NCI-H82 treated with DMSO at 0.1 percent for 48 hours (cell line): ENCODE data around the gene SLC5A6.

ENCODE experiments used
- DNase-seq: peaks from one replicate; lab custom pipeline; 2025; ENCODE audit not compliant: unreplicated experiment; lab: John Stamatoyannopoulos, UW

The SLC5A6 gene

DNA sequence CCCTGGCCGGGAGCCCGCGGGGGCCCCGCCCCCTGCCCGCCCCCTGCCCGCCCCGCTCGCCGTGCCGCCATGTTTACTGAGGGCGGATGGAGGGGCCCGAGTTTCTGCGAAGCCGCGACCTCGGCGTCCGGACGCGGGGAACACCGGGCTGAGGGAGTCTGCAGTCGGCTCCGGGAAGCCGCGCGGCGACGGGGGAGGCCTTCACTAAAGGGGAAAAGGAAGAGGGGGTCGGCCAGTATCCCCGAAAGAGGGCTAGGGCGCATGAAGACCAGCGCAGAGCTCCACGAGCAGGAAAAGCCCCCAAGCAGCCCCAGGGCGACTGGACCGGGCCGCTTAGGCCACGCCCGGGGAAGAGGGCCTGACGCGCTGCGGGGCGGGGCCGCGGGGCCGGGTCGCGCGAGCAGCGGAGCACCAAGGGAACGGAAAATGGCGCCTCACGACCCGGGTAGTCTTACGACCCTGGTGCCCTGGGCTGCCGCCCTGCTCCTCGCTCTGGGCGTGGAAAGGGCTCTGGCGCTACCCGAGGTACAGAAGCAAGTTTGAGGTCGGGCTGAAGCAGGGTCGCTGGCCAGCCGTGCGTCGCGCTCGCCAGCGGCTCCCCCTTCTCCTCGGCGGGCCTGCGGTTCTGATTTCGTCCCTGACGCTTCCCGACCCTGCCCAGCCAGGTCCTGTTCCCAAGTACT, at the start of gene SLC5A6, which contains the start of gene ATRAID:
SLC5A6 (minus strand) TSS at position 326 of the 683 bp plus-strand sequence. CDS start 4,618 bp downstream, outside the sequence.
ATRAID (plus strand) TSS at position 99 of the 683 bp plus-strand sequence; CDS start at position 427, 328 bp downstream.
- DNase-seq = peak; percentile 69

DNA sequence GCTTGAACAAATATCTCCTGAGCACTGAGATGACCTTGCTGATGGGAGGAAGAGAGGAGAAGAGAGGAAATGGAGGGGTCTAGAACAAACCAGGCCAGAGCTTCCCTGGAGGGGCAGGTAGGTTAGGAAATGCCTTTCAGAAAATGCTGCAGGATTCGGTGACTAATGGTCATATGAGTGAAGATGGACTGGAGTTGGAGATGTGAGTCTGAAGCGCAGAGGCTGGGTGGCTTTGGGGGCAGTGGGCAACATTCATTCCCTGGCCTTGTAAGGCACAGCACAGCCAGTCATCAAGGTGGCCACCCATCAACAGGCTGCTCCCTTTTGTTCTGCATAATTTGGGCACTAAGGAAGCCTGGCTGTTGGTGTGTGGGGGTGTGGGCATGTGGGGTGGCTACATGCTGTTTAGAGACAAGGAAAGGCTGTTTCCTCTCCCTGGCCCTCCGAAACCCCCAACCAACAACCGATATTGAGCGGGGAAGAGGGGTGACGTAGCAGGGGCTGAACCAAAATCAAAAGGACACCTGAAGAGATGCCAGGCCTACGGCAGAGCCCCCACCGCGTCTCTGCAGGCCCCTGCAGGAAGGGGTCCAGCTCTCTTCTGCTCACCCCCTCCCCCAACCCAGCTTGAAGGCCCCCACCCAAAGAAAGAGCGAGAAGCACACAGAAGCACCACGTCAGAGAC, 49.3 kb upstream of the SLC5A6 start:
- DNase-seq = no peak

DNA sequence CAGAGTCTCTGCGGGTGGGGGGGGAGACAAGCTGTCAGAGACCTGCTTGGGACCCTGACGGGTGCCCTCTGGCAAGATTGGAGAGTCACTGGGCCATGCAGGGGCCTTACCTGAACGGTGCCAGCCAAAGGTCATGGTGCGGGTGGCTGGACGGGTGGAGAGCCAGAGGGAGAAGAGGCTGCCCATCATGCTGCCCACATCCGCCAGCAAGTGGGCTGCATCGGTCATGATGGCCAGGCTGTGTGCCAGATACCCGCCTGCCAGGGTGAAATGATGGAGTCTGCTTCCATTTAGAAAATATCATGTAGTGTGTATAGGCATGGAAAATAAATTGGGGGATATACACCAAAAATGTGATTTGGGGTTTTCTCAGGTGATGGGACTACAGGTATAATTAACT, 46.0 kb upstream of the SLC5A6 start:
- DNase-seq = no peak

DNA sequence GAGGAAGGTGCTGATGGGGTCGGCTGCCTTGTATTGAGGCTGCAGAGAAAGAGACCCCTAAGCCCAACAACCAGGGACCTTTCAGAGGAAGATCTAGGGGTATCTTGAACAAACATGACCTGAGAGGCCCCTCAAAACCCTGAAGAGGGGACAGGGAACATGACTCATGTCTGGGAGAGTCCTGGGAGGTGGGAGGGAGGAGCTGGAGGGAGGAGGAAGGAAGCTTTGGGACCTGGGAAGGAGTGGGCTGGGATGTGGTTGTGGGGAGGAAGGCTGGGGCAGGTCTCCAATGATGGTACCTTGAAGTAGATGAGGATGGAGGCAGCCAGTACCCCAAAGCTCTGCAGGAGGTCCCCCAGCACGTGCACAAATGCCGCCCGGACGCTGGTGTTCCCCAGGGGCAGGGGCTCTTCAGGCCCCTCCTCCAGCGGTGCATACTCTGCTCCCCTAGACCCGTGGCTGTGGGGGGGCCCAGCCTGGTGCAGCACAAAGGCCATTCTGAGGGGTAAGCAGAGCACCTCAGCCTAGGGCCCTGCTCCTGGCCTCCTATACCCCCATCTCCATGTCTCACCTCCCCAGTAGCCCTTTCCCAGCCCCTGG, 44.9 kb upstream of the SLC5A6 start:
- no peak for DNase-seq

DNA sequence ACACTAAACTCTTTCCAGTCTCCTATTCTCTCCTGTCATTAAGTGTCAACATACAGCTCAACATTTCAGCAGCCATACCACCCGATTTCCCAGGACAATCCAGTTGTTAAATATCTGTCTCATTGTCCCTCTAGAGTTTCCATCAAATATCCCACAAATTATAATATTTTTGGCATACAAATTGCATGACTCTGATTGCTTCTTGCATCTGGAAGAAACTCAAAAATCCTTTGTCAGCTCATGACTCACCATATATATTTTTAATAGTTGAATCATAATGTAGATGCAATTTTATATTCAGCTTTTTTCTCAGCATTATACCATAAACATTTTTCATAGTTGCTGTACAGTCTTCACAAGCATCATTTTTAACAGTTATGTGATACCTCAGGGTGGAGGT, 43.6 kb upstream of the SLC5A6 start:
- DNase-seq = no peak

DNA sequence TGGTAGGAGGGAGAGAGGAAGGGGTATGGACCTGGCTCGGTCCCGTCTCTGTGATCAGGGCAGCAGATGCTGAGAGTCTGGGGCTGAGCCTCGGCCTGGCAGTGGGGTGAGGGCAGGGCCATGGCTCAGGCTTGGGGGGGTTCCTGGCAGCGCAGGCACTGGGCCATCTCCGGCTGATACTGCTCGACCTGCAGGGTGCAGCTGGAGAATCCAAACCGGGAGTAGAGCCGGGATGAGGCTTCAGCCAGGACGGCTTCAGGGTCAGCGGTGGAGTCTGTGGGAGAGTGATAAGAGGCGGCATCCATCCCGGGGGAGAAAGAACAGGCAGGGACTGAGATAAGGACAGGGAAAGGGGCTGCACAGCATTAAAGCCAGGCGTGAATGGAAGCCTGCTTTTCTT, 43.1 kb upstream of the SLC5A6 start:
- DNase-seq = no peak

DNA sequence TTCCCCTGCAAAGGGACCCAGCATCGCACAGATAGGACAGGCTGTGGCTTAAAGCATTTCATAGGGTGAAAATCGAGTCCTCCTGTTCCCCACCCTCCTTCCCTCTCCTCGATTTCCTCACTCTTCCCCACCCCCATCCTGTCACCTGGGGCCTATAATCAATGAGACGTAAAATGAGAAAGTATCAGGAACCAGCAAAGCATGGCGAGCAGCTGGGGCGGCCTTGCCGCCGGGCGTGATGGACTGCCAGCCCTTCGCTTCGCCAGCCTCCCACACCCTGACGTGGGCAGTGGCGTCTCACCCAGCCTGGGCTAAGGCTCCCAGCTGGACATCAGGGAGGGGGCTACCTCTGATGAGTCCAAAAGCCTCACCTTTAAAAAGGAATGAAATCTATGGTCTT, 39.7 kb upstream of the SLC5A6 start:
- no peak for DNase-seq

DNA sequence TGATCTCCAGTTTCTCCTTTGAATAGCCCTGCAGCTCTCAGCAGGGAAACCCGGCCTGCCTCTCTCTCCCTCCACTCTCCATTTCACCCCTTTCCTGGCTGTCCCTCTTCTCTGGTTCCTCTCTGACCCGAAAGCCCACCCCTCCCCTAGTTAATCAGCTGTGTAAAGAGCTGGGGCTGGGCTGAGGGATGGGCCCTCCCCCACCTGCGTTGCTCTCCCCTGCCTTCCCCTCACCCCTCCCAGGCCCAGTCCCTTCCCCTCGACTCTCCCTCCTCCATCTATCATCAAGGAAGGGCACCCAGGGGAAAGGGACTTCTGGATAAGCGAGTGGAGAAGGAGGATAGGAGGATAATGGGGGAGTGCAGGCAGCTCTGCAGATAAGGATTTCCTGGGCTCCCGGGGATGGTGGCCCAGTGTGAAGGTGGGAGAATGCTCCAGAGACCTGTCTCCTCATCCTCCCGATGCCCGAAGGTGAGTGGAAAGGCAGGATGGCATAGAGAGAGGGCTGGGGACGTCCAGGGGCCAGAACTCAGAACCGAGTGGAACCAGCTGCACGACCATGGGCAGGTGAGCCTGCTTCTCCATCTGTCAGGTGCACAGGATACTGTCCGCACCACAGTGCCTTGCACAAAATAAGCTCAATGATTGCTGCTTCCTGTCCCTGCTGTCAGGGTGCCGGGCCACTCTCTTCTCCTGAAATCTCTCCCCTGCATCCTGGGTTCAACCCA, 38.7 kb upstream of the SLC5A6 start:
- DNase-seq = no peak

DNA sequence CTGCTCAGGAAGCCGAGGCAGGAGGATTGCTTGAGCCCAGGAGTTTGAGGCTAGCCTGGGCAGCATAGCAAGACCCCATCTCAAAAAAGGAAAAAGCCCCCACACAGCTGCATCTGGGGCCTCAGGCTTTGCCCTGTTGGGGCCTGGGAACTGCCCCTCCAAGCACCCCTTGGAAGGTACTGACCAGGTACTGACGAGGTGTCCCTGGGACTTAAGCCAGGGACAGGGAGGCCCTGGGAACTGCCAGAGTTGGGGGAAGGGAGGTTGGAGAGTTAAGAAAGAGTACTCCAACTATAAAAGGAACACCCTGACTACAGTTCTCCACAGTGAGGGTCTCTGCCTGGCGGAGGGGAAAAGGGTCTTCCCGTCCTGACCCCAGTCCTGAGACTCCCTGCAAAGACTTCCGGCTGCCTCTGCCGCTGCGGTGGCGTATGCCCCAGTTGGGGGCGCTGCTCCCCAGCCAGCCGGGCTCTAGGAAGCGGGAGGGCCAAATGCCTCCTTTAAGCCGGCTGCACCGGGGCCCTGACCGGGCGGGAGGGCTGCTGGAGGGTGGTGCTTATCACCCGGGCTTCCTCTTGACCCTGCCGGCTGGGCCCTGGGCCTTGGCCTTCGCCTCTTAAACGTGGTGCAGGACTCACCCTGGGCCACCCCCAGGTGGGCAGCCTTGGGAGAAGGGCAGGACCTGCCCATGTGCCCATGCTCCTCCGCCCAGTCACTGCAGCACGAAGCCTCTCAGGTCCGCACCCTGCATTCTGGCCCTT, 38.0 kb upstream of the SLC5A6 start:
- peak; percentile 52 for DNase-seq

DNA sequence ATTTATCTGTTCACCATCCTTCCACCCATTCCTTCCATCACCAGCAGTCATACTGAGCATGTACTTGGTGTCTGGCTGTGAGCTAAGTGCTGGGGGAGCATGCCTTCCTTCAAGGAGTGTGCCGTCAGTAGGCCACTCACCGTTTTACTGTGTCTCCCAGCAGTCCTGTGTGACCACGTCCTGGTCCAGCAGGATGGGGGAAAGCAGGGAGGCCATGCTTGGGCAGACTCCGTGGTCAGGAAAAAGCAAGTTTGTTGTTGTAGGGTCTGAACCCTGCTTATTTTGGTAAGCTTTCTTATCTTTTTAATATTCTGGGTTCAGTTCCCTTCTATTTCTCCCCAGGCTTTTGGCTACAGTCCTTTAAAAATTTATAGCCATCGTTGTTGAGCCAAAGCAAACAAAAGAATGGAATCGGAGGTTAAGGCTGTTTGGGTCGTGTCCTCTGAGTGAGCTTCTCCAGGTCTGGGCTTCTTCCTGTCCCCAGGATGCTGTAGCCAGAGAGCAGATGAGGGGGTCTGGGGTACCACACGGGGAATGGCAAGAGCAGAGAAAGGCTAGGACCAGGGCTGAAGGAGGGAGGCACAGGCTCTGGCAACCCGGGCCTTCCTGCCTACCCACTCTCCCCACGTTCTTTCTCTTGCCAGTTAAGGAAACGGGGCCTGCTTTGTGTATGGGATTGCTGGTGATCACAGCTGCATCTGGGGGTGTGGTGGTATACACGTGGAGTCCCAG, 37.3 kb upstream of the SLC5A6 start:
- no peak for DNase-seq

DNA sequence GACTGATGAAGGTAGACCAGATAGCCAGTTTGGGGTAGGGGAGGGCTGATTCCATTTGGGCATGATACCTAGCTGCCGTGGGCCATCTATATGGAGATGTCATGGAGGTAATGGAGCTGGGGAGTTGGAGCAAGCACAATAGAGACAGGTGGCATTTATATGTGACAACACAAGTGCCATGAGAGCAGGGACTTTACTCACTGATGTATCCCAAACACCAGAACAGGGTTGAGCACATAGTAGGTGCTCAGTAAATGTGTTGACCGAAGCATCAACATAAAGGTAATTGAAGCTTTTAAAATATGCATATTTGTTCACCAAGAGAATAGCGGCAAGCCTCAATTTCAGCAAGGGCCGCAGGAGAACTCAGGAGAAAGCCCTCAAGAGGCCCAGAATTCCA, 35.8 kb upstream of the SLC5A6 start:
- no peak for DNase-seq

DNA sequence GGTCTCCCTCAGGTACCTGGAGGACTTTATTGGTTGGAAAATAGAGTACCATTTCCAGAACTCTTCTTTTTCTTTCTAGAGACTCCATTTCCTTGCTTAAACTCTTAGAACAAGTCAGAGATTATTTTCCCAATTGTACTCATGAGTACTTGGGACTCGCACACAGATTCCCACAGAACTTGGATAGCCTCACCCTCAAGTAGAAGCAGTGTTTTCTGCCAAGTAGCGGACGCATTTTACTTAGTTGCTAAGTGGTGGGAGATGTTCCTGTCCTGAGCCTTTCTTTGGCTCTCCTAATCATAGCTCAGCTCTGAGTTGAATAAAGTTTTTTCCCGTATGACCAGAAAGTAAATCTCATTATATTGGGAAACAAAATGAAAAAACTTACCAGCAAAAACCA, 33.6 kb upstream of the SLC5A6 start:
- no peak for DNase-seq

DNA sequence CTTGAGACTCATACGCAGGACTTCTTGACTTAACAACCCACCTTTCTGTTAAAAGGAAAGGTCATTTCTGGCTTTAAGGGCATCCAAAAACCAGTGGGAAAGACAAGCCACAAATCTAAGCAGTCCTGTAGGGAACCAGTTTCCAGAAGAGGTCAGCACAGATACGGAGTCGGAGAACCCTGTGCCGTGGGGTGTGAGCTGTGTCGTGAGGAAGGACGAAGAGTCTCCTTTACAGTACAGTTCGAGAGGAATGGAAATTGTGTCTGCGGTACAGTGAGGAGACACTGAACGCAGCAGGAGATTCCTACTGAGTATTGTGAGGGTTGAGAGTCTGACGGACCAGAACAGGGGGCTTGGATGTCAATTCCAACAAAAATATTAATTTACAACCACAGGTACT, 33.0 kb upstream of the SLC5A6 start:
- DNase-seq = no peak

DNA sequence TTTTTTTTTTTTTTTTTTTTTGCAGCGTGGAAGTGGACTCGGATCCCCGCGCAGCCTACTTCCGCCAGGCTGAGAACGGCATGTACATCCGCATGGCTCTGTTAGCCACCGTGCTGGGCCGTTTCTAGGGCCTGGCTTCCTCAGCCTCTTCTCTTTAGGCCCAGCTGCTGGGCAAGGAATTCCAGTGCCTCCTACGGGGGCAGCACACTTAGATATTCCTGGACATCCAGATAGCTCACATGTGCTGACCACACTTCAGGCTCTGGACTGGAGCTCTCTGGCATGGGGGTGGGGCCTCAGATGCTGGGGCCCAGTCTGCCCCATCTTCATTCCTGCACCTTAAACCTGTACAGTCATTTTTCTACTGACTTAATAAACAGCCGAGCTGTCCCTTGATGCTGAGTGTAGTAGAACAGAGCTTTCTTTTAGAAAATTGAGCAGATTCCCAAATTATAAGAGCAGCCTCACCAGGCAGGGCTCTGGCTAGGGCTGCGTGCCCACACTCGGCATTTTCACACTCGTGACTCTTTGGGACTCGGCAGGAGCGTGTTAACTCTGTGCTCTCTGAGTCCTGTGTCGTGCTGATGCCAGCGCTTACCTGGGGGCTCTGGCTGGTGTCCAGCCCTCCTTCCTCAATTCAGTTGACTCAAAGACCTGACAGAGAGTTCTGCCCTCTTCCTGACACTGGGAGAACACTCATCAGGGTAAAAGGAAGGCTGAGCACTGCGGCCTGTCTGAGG, 31.5 kb upstream of the SLC5A6 start:
- DNase-seq = no peak

DNA sequence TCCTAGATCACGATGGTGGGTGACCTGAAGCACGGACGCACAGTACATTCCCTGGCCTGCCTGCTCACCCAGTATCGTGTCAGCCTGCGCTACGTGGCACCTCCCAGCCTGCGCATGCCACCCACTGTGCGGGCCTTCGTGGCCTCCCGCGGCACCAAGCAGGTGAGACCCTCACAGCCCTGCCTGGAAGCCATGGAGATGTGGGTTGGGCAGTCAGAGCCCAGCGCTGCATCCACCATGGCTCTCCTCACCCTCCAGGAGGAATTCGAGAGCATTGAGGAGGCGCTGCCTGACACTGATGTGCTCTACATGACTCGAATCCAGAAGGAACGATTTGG, 30.5 kb upstream of the SLC5A6 start:
- no peak for DNase-seq

DNA sequence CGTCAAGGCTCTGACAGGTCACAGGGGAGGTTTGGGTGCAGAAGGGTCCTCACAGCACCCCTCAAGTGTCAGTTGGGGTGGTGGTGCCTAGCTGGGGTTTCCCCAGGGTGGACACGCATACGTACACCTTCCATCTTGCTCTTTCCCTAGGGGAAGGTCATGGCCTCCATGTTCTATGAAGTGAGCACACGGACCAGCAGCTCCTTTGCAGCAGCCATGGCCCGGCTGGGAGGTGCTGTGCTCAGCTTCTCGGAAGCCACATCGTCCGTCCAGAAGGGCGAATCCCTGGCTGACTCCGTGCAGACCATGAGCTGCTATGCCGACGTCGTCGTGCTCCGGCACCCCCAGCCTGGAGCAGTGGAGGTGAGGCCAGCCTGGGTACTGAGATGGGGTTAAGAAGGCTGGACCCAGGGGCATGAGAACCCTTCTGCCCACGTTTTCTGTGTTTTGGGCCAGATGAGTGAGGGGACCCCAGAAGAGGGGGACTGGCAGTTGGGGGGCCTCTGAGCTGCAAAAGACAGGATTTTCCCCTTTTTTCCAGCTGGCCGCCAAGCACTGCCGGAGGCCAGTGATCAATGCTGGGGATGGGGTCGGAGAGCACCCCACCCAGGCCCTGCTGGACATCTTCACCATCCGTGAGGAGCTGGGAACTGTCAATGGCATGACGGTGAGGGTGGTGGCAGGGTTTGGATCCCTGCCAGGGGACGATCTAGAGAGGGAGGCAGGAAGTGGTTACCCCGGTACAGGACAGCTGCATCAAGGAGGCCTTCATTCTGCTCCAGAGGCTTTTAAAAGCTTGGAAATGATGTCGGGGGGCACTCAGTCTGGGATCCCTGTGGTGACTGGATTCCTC, 29.9 kb upstream of the SLC5A6 start:
- no peak for DNase-seq

DNA sequence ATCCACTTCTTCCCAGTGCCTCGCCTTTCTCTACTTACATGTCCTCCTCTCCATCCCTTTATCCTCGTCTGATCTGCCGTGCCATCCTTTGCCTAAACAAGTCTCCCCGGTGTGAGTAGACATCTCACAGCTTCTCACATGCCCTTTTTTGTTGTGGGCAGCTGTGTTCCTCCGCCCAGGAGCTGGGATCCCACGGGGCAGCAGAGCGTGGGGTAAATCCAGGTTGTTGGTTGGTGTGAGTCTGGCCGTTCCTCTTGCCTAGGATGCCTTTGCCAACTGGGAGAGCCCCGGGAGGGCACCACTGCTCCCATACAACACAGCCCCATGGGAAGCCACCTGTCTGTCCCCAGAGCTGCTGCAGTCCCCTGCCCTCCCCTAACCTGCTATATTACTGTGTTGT, 28.3 kb upstream of the SLC5A6 start:
- no peak for DNase-seq

DNA sequence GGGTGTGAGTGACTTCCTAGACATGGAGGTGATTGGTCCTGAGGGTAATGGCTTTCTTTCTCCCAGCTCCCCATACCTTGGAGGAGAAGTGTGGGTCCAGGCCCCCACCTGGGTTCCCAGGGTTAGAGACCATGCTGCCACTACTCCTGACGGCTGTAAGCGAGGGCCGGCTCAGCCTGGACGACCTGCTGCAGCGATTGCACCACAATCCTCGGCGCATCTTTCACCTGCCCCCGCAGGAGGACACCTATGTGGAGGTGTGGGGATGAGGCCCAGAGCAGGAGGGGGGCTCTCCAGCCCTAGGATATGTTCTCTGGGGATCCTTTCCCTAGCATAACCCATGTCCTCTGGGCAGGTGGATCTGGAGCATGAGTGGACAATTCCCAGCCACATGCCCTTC, 26.9 kb upstream of the SLC5A6 start:
- no peak for DNase-seq
